H9 (cell line): Measurements from ENCODE around the gene TRMT1. TPM values are rescaled to one million over a fixed set of nuclear protein-coding genes. Genes with fewer than 3 reads are reported as not detected.

Source experiments
- DNase-seq: peaks from one replicate; pipeline ENCODE4 v3.0.0-alpha.2; 2017
- H2AFZ ChIP-seq: one replicate; pipeline ENCODE4 v1.6.1; 2013; ENCODE audit warnings: mild to moderate bottlenecking, low read length, control low read depth, moderate library complexity
- H2AK5ac ChIP-seq: 2 replicates; pipeline ENCODE4 v1.6.1; 2013; ENCODE audit warnings: low read length, control low read depth, mixed read lengths; ENCODE audit not compliant: insufficient read length
- H2BK120ac ChIP-seq: one replicate; pipeline ENCODE4 v1.6.1; 2013; ENCODE audit warnings: low read depth, mild to moderate bottlenecking, low read length, control low read depth, inconsistent platforms; ENCODE audit not compliant: poor library complexity, severe bottlenecking
- H2BK12ac ChIP-seq: 2 replicates; pipeline ENCODE4 v1.6.1; 2013; ENCODE audit warnings: low read length, control low read depth, mixed read lengths, low read depth; ENCODE audit not compliant: insufficient read length
- H2BK15ac ChIP-seq: 2 replicates; pipeline ENCODE4 v1.6.1; 2013; ENCODE audit warnings: low read depth, low read length, control low read depth
- H2BK20ac ChIP-seq: one replicate; pipeline ENCODE4 v1.6.1; 2013; ENCODE audit warnings: low read depth, mild to moderate bottlenecking, low read length, control low read depth, inconsistent platforms; ENCODE audit not compliant: poor library complexity, severe bottlenecking
- H2BK5ac ChIP-seq: 2 replicates; pipeline ENCODE4 v1.6.1; 2013; ENCODE audit warnings: low read length, control low read depth, mixed read lengths; ENCODE audit not compliant: insufficient read length
- H3K14ac ChIP-seq: 2 replicates; pipeline ENCODE4 v1.6.1; 2013; ENCODE audit warnings: low read length, control low read depth; ENCODE audit not compliant: insufficient read depth
- H3K18ac ChIP-seq: 2 replicates; pipeline ENCODE4 v1.6.1; 2013; ENCODE audit warnings: low read depth, mild to moderate bottlenecking, mixed read lengths, low read length, control low read depth; ENCODE audit not compliant: insufficient read length
- H3K23ac ChIP-seq: 2 replicates; pipeline ENCODE4 v1.6.1; 2013; ENCODE audit warnings: low read length, control low read depth, mixed read lengths, low read depth; ENCODE audit not compliant: insufficient read length
- H3K23me2 ChIP-seq: 2 replicates; pipeline ENCODE4 v1.6.1; 2013; ENCODE audit warnings: low read depth, mild to moderate bottlenecking, mixed read lengths, low read length, control low read depth; ENCODE audit not compliant: insufficient read length, poor library complexity, severe bottlenecking
- H3K27ac ChIP-seq: 2 replicates; pipeline ENCODE4 v1.5.1; 2013; ENCODE audit warnings: low read length, control low read depth, mixed read lengths, low read depth; ENCODE audit not compliant: insufficient read length
- H3K27me3 ChIP-seq: 2 replicates; pipeline ENCODE4 v1.6.1; 2013; ENCODE audit warnings: low read length, control low read depth, inconsistent platforms; ENCODE audit not compliant: insufficient read depth
- H3K4ac ChIP-seq: 2 replicates; pipeline ENCODE4 v1.6.1; 2013; ENCODE audit warnings: low read depth, mild to moderate bottlenecking, control low read depth, inconsistent platforms, low read length, moderate library complexity
- H3K4me1 ChIP-seq: 2 replicates; pipeline ENCODE4 v1.6.1; 2013; ENCODE audit warnings: low read length, control low read depth, inconsistent platforms; ENCODE audit not compliant: insufficient read depth
- H3K4me2 ChIP-seq: 2 replicates; pipeline ENCODE4 v1.6.1; 2013; ENCODE audit warnings: low read length, control low read depth, mixed read lengths; ENCODE audit not compliant: insufficient read length, insufficient read depth
- H3K56ac ChIP-seq: 2 replicates; pipeline ENCODE4 v1.6.1; 2013; ENCODE audit warnings: low read depth, mild to moderate bottlenecking, mixed read lengths, low read length, control low read depth; ENCODE audit not compliant: insufficient read length
- H3K79me1 ChIP-seq: 2 replicates; pipeline ENCODE4 v1.6.1; 2013; ENCODE audit warnings: low read depth, mild to moderate bottlenecking, moderate library complexity, low read length, control low read depth, inconsistent platforms; ENCODE audit not compliant: insufficient read depth, poor library complexity, severe bottlenecking
- H3K79me2 ChIP-seq: 2 replicates; pipeline ENCODE4 v1.6.1; 2013; ENCODE audit warnings: low read length, control low read depth, inconsistent platforms; ENCODE audit not compliant: insufficient read depth
- H3K9ac ChIP-seq: 2 replicates; pipeline ENCODE4 v1.6.1; 2013; ENCODE audit warnings: low read length, control low read depth, mixed read lengths; ENCODE audit not compliant: insufficient read length; ENCODE audit errors: extremely low read depth
- H3K9me3 ChIP-seq: one replicate; pipeline ENCODE4 v1.6.1; 2013; ENCODE audit warnings: low read depth, low read length, inconsistent platforms; ENCODE audit not compliant: control insufficient read depth
- H3T11ph ChIP-seq: one replicate; pipeline ENCODE4 v1.6.1; 2013; ENCODE audit warnings: mild to moderate bottlenecking, low read length, control low read depth, inconsistent platforms
- H4K20me1 ChIP-seq: one replicate; pipeline ENCODE4 v1.6.1; 2013; ENCODE audit not compliant: control insufficient read depth, insufficient read length, insufficient read depth
- H4K5ac ChIP-seq: 2 replicates; pipeline ENCODE4 v1.6.1; 2013; ENCODE audit warnings: low read depth, mild to moderate bottlenecking, mixed read lengths, low read length, control low read depth; ENCODE audit not compliant: insufficient read length
- H4K8ac ChIP-seq: replicated peaks from 2 replicates; pipeline ENCODE4 v1.6.1; 2013; ENCODE audit warnings: low read length, control low read depth, mixed read lengths, low read depth; ENCODE audit not compliant: insufficient read length
- H4K91ac ChIP-seq: 2 replicates; pipeline ENCODE4 v1.6.1; 2013; ENCODE audit warnings: low read depth, mild to moderate bottlenecking, moderate library complexity, mixed read lengths, low read length, control low read depth; ENCODE audit not compliant: insufficient read length
- H3K27ac Mint-ChIP-seq, 3 experiments: 2 replicates in 2 of 3; 3 replicates in 1 of 3; pipeline ENCODE4 v1.8.0; 2020 to 2021; ENCODE audit warnings: mixed read lengths in 3 of 3, mild to moderate bottlenecking in 1 of 3, moderate library complexity in 1 of 3
- H3K27me3 Mint-ChIP-seq: 2 replicates; pipeline ENCODE4 v1.8.0; 2021; ENCODE audit warnings: low read depth, mild to moderate bottlenecking, moderate library complexity, mixed read lengths
- H3K36me3 Mint-ChIP-seq, 3 experiments: 2 replicates in 2 of 3; 3 replicates in 1 of 3; pipeline ENCODE4 v1.8.0; 2020 to 2021; ENCODE audit warnings: low read depth in 3 of 3, mixed read lengths in 3 of 3; ENCODE audit not compliant: insufficient read depth in 1 of 3
- H3K4me1 Mint-ChIP-seq, 2 experiments: 2 replicates each; pipeline ENCODE4 v1.8.0; 2020; ENCODE audit warnings: mixed read lengths in 2 of 2
- H3K4me3 Mint-ChIP-seq, 2 experiments: 2 replicates in 1 of 2; 3 replicates in 1 of 2; pipeline ENCODE4 v1.8.0; 2020 to 2021; ENCODE audit warnings: mild to moderate bottlenecking in 2 of 2, mixed read lengths in 2 of 2, moderate library complexity in 1 of 2
- H3K9me3 Mint-ChIP-seq, 2 experiments: 2 replicates in 1 of 2; 3 replicates in 1 of 2; pipeline ENCODE4 v1.8.0; 2020; ENCODE audit warnings: mild to moderate bottlenecking in 2 of 2, mixed read lengths in 2 of 2, moderate library complexity in 1 of 2
- WGBS: extraction: QIAGEN DNeasy Blood & Tissue Kit; methylation state at CpG from one replicate; pipeline ENCODE4 v1.1.7; 2013; ENCODE audit warnings: missing lambda C conversion rate, low lambda C conversion rate, mixed read lengths; ENCODE audit not compliant: insufficient read length; ENCODE audit errors: extremely low coverage; 5-methylcytosine and 5-hydroxymethylcytosine counted together
- total RNA-seq: library from RNA; stranded (reverse); gene quantifications from 2 replicates; pipeline ENCODE4 v1.2.1, GENCODE V29; 2021
- TF ChIP-seq, protein P1 (sequence below): fragments of 200-600 bp; sonication (generic); conservative IDR thresholded peaks from 3 replicates; pipeline ENCODE4 v1.8.0; 2021; ENCODE audit warnings: antibody characterized with exemption, mild to moderate bottlenecking

Gene TRMT1
- total RNA-seq, 1 experiment from 2014 or later: 95.7 TPM

DNA sequence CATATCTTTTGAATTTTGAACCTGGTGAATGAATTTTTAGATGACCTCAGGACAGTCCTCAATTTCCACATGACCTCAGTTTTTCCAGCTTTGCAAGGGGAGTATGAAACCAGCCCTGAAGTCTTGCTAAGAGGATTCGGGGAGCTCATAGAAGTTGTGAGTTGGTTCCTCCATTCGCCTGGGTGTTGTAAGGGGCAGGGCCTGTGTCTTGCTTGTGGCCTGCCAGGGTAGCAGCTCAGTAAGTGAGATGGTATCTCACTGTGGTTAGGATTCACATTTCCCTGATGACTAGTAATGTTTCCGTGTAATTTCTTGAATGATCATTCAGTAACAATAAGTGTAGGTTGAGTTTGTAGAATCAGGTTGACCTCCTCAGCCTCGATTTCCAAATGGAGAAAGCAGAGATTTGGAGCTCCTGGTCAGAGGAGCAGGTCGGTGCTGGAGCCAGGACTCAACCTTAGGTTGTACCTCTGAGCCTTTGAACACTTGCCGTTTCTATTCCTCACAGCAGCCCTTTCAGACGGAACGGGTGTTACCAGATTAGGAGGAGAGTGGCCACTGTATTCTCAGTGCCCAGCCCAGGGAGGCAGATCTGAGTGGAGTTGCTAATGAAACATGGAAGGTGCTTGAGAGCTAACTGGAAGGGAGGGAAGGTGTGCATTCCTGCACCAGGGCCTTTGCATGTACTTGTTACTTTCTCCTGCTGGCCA is 16.1 kb upstream of the TRMT1 start:
- Histone ChIP-seq H2BK15ac (no peak overlapping the region), H3K18ac (no peak overlapping the region), H3K79me1 (peaks cover 8% of the 10 kb centered on the region), H3K9ac (no peak overlapping the region), H3K4ac (no peak overlapping the region), H3K27ac (no peak overlapping the region), H4K8ac (no peak overlapping the region), H3K27me3 (no peaks in the 10 kb centered on the region), H4K91ac (no peak overlapping the region), H3K23me2 (no peaks in the 10 kb centered on the region), H2AFZ (no peak overlapping the region), H3T11ph (no peak overlapping the region), H3K4me2 (no peak overlapping the region), H2BK5ac (no peak overlapping the region), H3K4me1 (no peaks in the 10 kb centered on the region), H2BK120ac (no peak overlapping the region), H3K9me3 (no peaks in the 10 kb centered on the region), H4K5ac (no peak overlapping the region), H3K23ac (no peak overlapping the region), H3K14ac (no peak overlapping the region), H2BK20ac (no peak overlapping the region), H2BK12ac (no peak overlapping the region), H3K56ac (no peak overlapping the region), H4K20me1 (no peaks in the 10 kb centered on the region), H3K79me2 (peaks cover 32% of the 10 kb centered on the region; the same call in 1 of the 2 replicates), H2AK5ac (no peak overlapping the region)
- TF ChIP-seq, protein P1, sequence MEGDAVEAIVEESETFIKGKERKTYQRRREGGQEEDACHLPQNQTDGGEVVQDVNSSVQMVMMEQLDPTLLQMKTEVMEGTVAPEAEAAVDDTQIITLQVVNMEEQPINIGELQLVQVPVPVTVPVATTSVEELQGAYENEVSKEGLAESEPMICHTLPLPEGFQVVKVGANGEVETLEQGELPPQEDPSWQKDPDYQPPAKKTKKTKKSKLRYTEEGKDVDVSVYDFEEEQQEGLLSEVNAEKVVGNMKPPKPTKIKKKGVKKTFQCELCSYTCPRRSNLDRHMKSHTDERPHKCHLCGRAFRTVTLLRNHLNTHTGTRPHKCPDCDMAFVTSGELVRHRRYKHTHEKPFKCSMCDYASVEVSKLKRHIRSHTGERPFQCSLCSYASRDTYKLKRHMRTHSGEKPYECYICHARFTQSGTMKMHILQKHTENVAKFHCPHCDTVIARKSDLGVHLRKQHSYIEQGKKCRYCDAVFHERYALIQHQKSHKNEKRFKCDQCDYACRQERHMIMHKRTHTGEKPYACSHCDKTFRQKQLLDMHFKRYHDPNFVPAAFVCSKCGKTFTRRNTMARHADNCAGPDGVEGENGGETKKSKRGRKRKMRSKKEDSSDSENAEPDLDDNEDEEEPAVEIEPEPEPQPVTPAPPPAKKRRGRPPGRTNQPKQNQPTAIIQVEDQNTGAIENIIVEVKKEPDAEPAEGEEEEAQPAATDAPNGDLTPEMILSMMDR: no peak
- no CpG with 5 or more reads among the region's 8 CpGs for WGBS
- DNase-seq: peak; percentile 29
- peaks cover 3 to 14% of the 10 kb centered on the region in 2 experiments; a peak in 2 of 4 replicates for H3K4me1 Mint-ChIP-seq
- H3K9me3 Mint-ChIP-seq: no peaks in the 10 kb centered on the region
- H3K4me3 Mint-ChIP-seq: no peak overlapping the region
- H3K36me3 Mint-ChIP-seq: peaks cover 17 to 55% (median 33%) of the 10 kb centered on the region in 3 experiments; a peak in 6 of 7 replicates
- no peaks in the 10 kb centered on the region for H3K27me3 Mint-ChIP-seq
- H3K27ac Mint-ChIP-seq: peak overlapping the region in 2 of 3 experiments; percentile 55 to 72; a peak in 5 of 7 replicates
